Lower leg skin (tissue), 3 donors: ENCODE measurements around the gene NUDT4.

ENCODE experiments used
- POLR2A ChIP-seq, 2 donors: fragments of 450-650 bp; IDR thresholded peaks; one replicate each; pipeline ENCODE4 v1.6.1; 2016 to 2017; ENCODE audit warnings: antibody characterized with exemption in 2 of 2, mild to moderate bottlenecking in 1 of 2, moderate library complexity in 1 of 2
- TF ChIP-seq, protein P1 (sequence below), 3 donors: fragments of 450-650 bp; IDR thresholded peaks; one replicate each; pipeline ENCODE4 v1.5.1; 2016; ENCODE audit warnings: antibody characterized with exemption in 3 of 3, mild to moderate bottlenecking in 3 of 3, moderate library complexity in 2 of 3

DNA sequence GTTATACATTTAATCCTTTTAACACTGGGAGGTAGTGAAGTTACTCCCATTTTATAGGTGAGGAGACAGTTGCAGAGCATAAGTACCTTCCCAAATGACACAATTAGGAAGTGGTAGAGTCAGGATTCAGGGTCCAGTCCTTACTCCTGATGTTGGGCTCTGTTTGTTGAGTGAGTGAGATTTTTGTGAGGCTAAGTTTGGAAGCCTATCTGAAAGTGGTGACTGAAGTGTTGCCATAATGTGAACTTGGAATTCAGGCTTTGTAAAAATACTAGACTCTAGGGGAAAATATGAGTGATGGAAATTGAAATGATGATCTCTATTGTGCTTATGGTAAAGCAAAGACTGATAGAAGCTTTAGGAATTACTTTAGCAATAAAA lies 2.2 kb downstream of the NUDT4 start:
- TF ChIP-seq POLR2A (IDR thresholded peaks at IDR 0.05) = no peak
- TF ChIP-seq, protein P1, sequence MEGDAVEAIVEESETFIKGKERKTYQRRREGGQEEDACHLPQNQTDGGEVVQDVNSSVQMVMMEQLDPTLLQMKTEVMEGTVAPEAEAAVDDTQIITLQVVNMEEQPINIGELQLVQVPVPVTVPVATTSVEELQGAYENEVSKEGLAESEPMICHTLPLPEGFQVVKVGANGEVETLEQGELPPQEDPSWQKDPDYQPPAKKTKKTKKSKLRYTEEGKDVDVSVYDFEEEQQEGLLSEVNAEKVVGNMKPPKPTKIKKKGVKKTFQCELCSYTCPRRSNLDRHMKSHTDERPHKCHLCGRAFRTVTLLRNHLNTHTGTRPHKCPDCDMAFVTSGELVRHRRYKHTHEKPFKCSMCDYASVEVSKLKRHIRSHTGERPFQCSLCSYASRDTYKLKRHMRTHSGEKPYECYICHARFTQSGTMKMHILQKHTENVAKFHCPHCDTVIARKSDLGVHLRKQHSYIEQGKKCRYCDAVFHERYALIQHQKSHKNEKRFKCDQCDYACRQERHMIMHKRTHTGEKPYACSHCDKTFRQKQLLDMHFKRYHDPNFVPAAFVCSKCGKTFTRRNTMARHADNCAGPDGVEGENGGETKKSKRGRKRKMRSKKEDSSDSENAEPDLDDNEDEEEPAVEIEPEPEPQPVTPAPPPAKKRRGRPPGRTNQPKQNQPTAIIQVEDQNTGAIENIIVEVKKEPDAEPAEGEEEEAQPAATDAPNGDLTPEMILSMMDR (IDR thresholded peaks at IDR 0.05) = no peak
